H1 (cell line): ENCODE measurements around the gene DAO. TPM values are rescaled to one million over a fixed set of nuclear protein-coding genes. Genes with fewer than 3 reads are reported as not detected.

Experiments
- CTCF ChIA-PET: fragments of 300-600 bp; sonication (Branson Sonifier 250); formaldehyde crosslinking; loops from one replicate; lab custom pipeline; 2021; ENCODE audit not compliant: partially characterized antibody; lab: Charles Lee
- POLR2A ChIA-PET: fragments of 300-600 bp; sonication (Branson Sonifier 250); formaldehyde crosslinking; loops from one replicate; lab custom pipeline; 2021; ENCODE audit warnings: inconsistent platforms; ENCODE audit not compliant: partially characterized antibody; lab: Charles Lee
- DNase-seq, 2 experiments: peaks; one replicate each; pipeline versions ENCODE4 v3.0.0 to v3.0.0-alpha.2; 2010 to 2022; ENCODE audit warnings: low spot score in 2 of 2, low read depth in 1 of 2, mixed read lengths in 1 of 2
- FAIRE-seq: peaks from 2 replicates; lab custom pipeline; 2011; peaks lifted over from hg19 to GRCh38; lab: Jason Lieb, UNC
- H2AFZ ChIP-seq: 2 replicates; pipeline ENCODE4 v1.8.1; 2012; ENCODE audit warnings: low read length, inconsistent platforms
- H2AK5ac ChIP-seq: 2 replicates; pipeline ENCODE4 v1.6.1; 2013; ENCODE audit warnings: low read depth, low read length
- H2BK120ac ChIP-seq: replicated peaks from 2 replicates; pipeline ENCODE3; 2013; ENCODE audit warnings: low read depth, low read length, inconsistent platforms
- H2BK12ac ChIP-seq: 2 replicates; pipeline ENCODE4 v1.6.1; 2013; ENCODE audit warnings: low read depth, low read length
- H2BK15ac ChIP-seq: 2 replicates; pipeline ENCODE4 v1.6.1; 2013; ENCODE audit warnings: low read length
- H2BK20ac ChIP-seq: 2 replicates; pipeline ENCODE4 v1.6.1; 2013; ENCODE audit warnings: low read length
- H2BK5ac ChIP-seq: 2 replicates; pipeline ENCODE4 v1.6.1; 2013; ENCODE audit warnings: low read depth, low read length
- H3K14ac ChIP-seq: 2 replicates; pipeline ENCODE4 v1.6.1; 2013; ENCODE audit warnings: inconsistent platforms; ENCODE audit not compliant: insufficient read length
- H3K18ac ChIP-seq: 2 replicates; pipeline ENCODE4 v1.6.1; 2013; ENCODE audit warnings: low read length; ENCODE audit errors: extremely low read depth
- H3K23ac ChIP-seq: 2 replicates; pipeline ENCODE4 v1.6.1; 2013; ENCODE audit warnings: inconsistent platforms; ENCODE audit not compliant: insufficient read length
- H3K23me2 ChIP-seq: 2 replicates; pipeline ENCODE4 v1.6.1; 2013; ENCODE audit warnings: low read depth, low read length
- H3K27ac ChIP-seq: 2 replicates; pipeline ENCODE4 v1.6.1; 2011; ENCODE audit warnings: low read depth, low read length, inconsistent platforms
- H3K27me3 ChIP-seq, 4 experiments: replicated peaks in 1 of 4; 1 replicate in 1 of 4; 2 replicates in 3 of 4; pipeline versions ENCODE4 v1.6.1 to v1.8.1; 2011 to 2013; ENCODE audit warnings: low read length in 3 of 4, mild to moderate bottlenecking in 3 of 4, inconsistent platforms in 2 of 4, mixed read lengths in 2 of 4, moderate library complexity in 1 of 4; ENCODE audit not compliant: control insufficient read depth in 3 of 4, insufficient read depth in 3 of 4; ENCODE audit errors: extremely low read depth in 1 of 4
- H3K36me3 ChIP-seq, 4 experiments: 2 replicates each; pipeline versions ENCODE4 v1.6.1 to v1.8.1; 2011 to 2013; ENCODE audit warnings: mild to moderate bottlenecking in 4 of 4, low read length in 3 of 4, moderate library complexity in 2 of 4, control low read depth in 1 of 4, inconsistent platforms in 1 of 4; ENCODE audit not compliant: insufficient read depth in 4 of 4, control insufficient read depth in 2 of 4
- H3K4ac ChIP-seq: replicated peaks from 2 replicates; pipeline ENCODE3; 2013; ENCODE audit warnings: low read length, low read depth, mixed read lengths, inconsistent platforms; ENCODE audit not compliant: insufficient read length
- H3K4me1 ChIP-seq, 4 experiments: replicated peaks in 1 of 4; 1 replicate in 1 of 4; 2 replicates in 3 of 4; pipeline versions ENCODE4 v1.6.1 to v1.8.1; 2011 to 2013; ENCODE audit warnings: low read length in 3 of 4, inconsistent platforms in 2 of 4, mixed read lengths in 1 of 4; ENCODE audit not compliant: insufficient read depth in 4 of 4, control insufficient read depth in 3 of 4
- H3K4me2 ChIP-seq, 2 experiments: 2 replicates each; pipeline versions ENCODE4 v1.6.1 to v1.8.1; 2011 to 2013; ENCODE audit warnings: low read depth in 2 of 2, low read length in 2 of 2, control low read depth in 1 of 2, inconsistent platforms in 1 of 2, mild to moderate bottlenecking in 1 of 2; ENCODE audit not compliant: insufficient read depth in 1 of 2
- H3K4me3 ChIP-seq, 4 experiments: fragments of 200-600, 300-600 bp in 1 of 4; sonication (generic), shearing (Covaris generic), sonication (Bioruptor Twin) in 1 of 4; 2 replicates each; pipeline versions ENCODE4 v1.5.1 to v1.8.1; 2011 to 2016; ENCODE audit warnings: low read length in 4 of 4, low read depth in 3 of 4, control low read depth in 2 of 4, inconsistent platforms in 2 of 4, mild to moderate bottlenecking in 2 of 4, mixed read lengths in 1 of 4, moderate library complexity in 1 of 4; ENCODE audit not compliant: insufficient read depth in 2 of 4; ENCODE audit errors: extremely low read depth in 1 of 4
- H3K56ac ChIP-seq: replicated peaks from 2 replicates; pipeline ENCODE3; 2013; ENCODE audit warnings: low read depth, mild to moderate bottlenecking, mixed read lengths, low read length, inconsistent platforms; ENCODE audit not compliant: insufficient read length
- H3K79me1 ChIP-seq: 2 replicates; pipeline ENCODE4 v1.6.1; 2013; ENCODE audit warnings: low read depth, low read length, control low read depth
- H3K79me2 ChIP-seq, 2 experiments: 2 replicates each; pipeline versions ENCODE4 v1.6.1 to v1.8.1; 2012 to 2013; ENCODE audit warnings: low read length in 2 of 2, mild to moderate bottlenecking in 2 of 2, inconsistent platforms in 1 of 2; ENCODE audit not compliant: insufficient read depth in 2 of 2, control insufficient read depth in 1 of 2
- H3K9ac ChIP-seq, 4 experiments: replicated peaks in 1 of 4; 1 replicate in 1 of 4; 2 replicates in 3 of 4; pipeline versions ENCODE4 v1.6.1 to v1.8.1; 2011 to 2013; ENCODE audit warnings: low read depth in 3 of 4, low read length in 3 of 4, control low read depth in 2 of 4, mild to moderate bottlenecking in 2 of 4, moderate library complexity in 2 of 4, inconsistent platforms in 1 of 4; ENCODE audit errors: extremely low read depth in 1 of 4
- H3K9me3 ChIP-seq, 2 experiments: 2 replicates each; pipeline versions ENCODE4 v1.6.1 to v1.8.1; 2012 to 2013; ENCODE audit warnings: mild to moderate bottlenecking in 2 of 2, moderate library complexity in 2 of 2, control low read depth in 1 of 2, inconsistent platforms in 1 of 2, low read depth in 1 of 2, low read length in 1 of 2, mixed read lengths in 1 of 2; ENCODE audit not compliant: insufficient read depth in 2 of 2
- H4K20me1 ChIP-seq, 2 experiments: replicated peaks in 1 of 2; 2 replicates each; pipeline versions ENCODE3 to v1.8.1; 2011 to 2013; ENCODE audit warnings: inconsistent platforms in 2 of 2, low read length in 2 of 2, mild to moderate bottlenecking in 1 of 2; ENCODE audit not compliant: insufficient read depth in 2 of 2, control insufficient read depth in 1 of 2
- H4K5ac ChIP-seq: 2 replicates; pipeline ENCODE4 v1.6.1; 2013; ENCODE audit warnings: low read length, low read depth, mixed read lengths, inconsistent platforms; ENCODE audit not compliant: insufficient read length
- H4K8ac ChIP-seq: 2 replicates; pipeline ENCODE4 v1.8.0; 2013; ENCODE audit warnings: mild to moderate bottlenecking, moderate library complexity, low read length, inconsistent platforms; ENCODE audit not compliant: insufficient read depth; ENCODE audit errors: extremely low read depth
- H4K91ac ChIP-seq: replicated peaks from 2 replicates; pipeline ENCODE3; 2013; ENCODE audit warnings: low read length, mixed read lengths, inconsistent platforms; ENCODE audit not compliant: insufficient read length
- CEBPB ChIP-seq: IDR thresholded peaks from 2 replicates; pipeline ENCODE4 v1.6.1; 2012; ENCODE audit warnings: low read depth, low read length
- CREB1 ChIP-seq: IDR thresholded peaks from 2 replicates; pipeline ENCODE4 v1.6.1; 2012; ENCODE audit warnings: inconsistent platforms
- CTBP2 ChIP-seq: IDR thresholded peaks from 2 replicates; pipeline ENCODE4 v1.7.0; 2011; ENCODE audit warnings: borderline replicate concordance, mild to moderate bottlenecking, moderate library complexity, mixed read lengths, low read length; ENCODE audit not compliant: insufficient read depth, insufficient read length
- EP300 ChIP-seq, 2 experiments: IDR thresholded peaks; 1 replicate in 1 of 2; 2 replicates in 1 of 2; pipeline ENCODE4 v1.6.1; 2011 to 2012; ENCODE audit warnings: low read depth in 2 of 2, low read length in 2 of 2, mild to moderate bottlenecking in 2 of 2, borderline replicate concordance in 1 of 2, inconsistent platforms in 1 of 2, moderate library complexity in 1 of 2
- HDAC6 ChIP-seq: IDR thresholded peaks from one replicate; pipeline ENCODE4 v1.7.1; 2012; ENCODE audit warnings: low read depth, mild to moderate bottlenecking, inconsistent platforms, low read length, moderate library complexity
- JUN ChIP-seq: IDR thresholded peaks from 2 replicates; pipeline ENCODE4 v1.6.1; 2011; ENCODE audit warnings: low read depth, mild to moderate bottlenecking, improper control_type of control experiment, low read length
- POLR2A ChIP-seq, 2 experiments: IDR thresholded peaks; 1 replicate in 1 of 2; 2 replicates in 1 of 2; pipeline ENCODE4 v1.6.1; 2011; ENCODE audit warnings: low read depth in 2 of 2, low read length in 2 of 2, mild to moderate bottlenecking in 2 of 2; ENCODE audit errors: control extremely low read depth in 1 of 2
- POU5F1 ChIP-seq: IDR thresholded peaks from 2 replicates; pipeline ENCODE4 v1.6.1; 2011; ENCODE audit warnings: low read depth, mild to moderate bottlenecking, low read length, moderate library complexity
- SRF ChIP-seq: IDR thresholded peaks from 2 replicates; pipeline ENCODE4 v1.6.1; 2011; ENCODE audit warnings: mild to moderate bottlenecking, low read depth, low read length, moderate library complexity
- SUZ12 ChIP-seq: fragments of 200-600 bp; sonication (generic); IDR thresholded peaks from 2 replicates; pipeline ENCODE4 v1.6.1; 2012; ENCODE audit warnings: mild to moderate bottlenecking, inconsistent platforms, low read length, moderate library complexity, mixed read lengths
- TAF1 ChIP-seq: IDR thresholded peaks from 2 replicates; pipeline ENCODE4 v1.6.1; 2011; ENCODE audit warnings: mild to moderate bottlenecking, low read depth, low read length
- TAF7 ChIP-seq: optimal IDR thresholded peaks from 2 replicates; pipeline ENCODE3; 2011; ENCODE audit warnings: low read depth, mild to moderate bottlenecking, inconsistent platforms, low read length, moderate library complexity, borderline replicate concordance
- TEAD4 ChIP-seq: IDR thresholded peaks from 2 replicates; pipeline ENCODE4 v1.6.1; 2012; ENCODE audit warnings: low read depth, low read length, inconsistent platforms, mixed read lengths
- USF2 ChIP-seq: IDR thresholded peaks from 2 replicates; pipeline ENCODE4 v1.6.1; 2011; ENCODE audit warnings: low read length, improper control_type of control experiment
- ZNF274 ChIP-seq: IDR thresholded peaks from 2 replicates; pipeline ENCODE4 v1.7.0; 2012; ENCODE audit warnings: low read length, borderline replicate concordance; ENCODE audit errors: extremely low read depth
- WGBS, 2 experiments: shearing (Covaris generic) in 1 of 2; methylation state at CpG; one replicate each; pipeline versions ENCODE4 v1.1.6 to v1.1.7; 2013 to 2015; ENCODE audit warnings: low lambda C conversion rate in 2 of 2, mixed read lengths in 2 of 2, inconsistent platforms in 1 of 2, low coverage in 1 of 2, missing lambda C conversion rate in 1 of 2; ENCODE audit not compliant: insufficient replicate concordance in 2 of 2, insufficient coverage in 1 of 2, insufficient read length in 1 of 2; ENCODE audit errors: extremely low coverage in 1 of 2, missing lambda C conversion rate in 1 of 2; 5-methylcytosine and 5-hydroxymethylcytosine counted together
- polyA plus RNA-seq, 7 experiments: library from polyadenylated mRNA; depleted of rRNA in 3 of 7; stranded (reverse) in 5 of 7; unstranded in 2 of 7; fragments of >200 nt in 5 of 7; fragments of 200-250 nt in 2 of 7; gene quantifications; 1 replicate in 5 of 7; 2 replicates in 1 of 7; 4 replicates in 1 of 7; pipeline versions ENCODE4 v1.2.1 to v1.2.3, GENCODE V29; 2011 to 2013; ENCODE audit warnings: missing spikeins in 2 of 7, mixed read lengths in 2 of 7
- total RNA-seq: library from RNA; stranded (reverse); fragmentation: NEBNext Ultra II Directional; extraction: Animal tissue kit (Norgen Biotek cat#: 25700); gene quantifications from 2 replicates; pipeline ENCODE4 v1.2.1, GENCODE V29; 2021

DAO gene
- total and polyA plus RNA-seq, 2 of the 8 experiments (the other 6 are each of a cell fraction or from before 2014, with no cell fraction given) = not detected

DNA sequence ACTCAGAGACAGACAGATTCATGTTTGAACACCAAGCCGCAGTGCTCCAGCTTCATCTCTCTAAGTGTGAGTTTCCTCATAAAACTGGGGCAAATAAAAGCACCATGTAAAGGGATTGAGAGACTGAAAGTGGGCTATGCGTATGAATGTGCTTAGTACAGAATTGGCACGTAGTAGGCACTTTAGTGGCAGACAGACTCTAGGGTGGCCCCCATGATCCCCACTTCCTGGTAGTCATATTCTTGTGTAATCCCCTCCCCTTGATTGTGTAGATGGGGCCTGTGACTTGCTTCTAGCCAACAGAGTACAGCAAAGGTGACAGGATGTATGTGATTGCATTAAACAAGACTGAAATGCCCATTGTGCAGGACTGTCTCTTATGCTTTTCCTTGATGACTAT is 43.0 kb downstream of the DAO start:
- Histone ChIP-seq H3K4ac (no peak overlapping the region), H3K14ac (no peak overlapping the region), H3K4me1 (no peaks in the 10 kb centered on the region), H3K36me3 (no peaks in the 10 kb centered on the region), H3K4me3 (no peak overlapping the region), H3K79me2 (no peaks in the 10 kb centered on the region), H4K5ac (no peak overlapping the region), H2BK12ac (no peak overlapping the region), H3K56ac (no peak overlapping the region), H2AFZ (no peak overlapping the region), H2BK120ac (no peak overlapping the region), H2BK5ac (no peak overlapping the region), H2AK5ac (no peak overlapping the region), H3K4me2 (no peak overlapping the region), H4K91ac (no peak overlapping the region), H3K9ac (no peak overlapping the region), H2BK20ac (no peak overlapping the region), H3K27me3 (no peaks in the 10 kb centered on the region), H3K27ac (no peak overlapping the region), H3K9me3 (peaks cover 3 to 6% of the 10 kb centered on the region in 2 experiments; a peak in 2 of 4 replicates), H2BK15ac (no peak overlapping the region), H3K23me2 (no peaks in the 10 kb centered on the region), H3K79me1 (no peaks in the 10 kb centered on the region), H3K18ac (no peak overlapping the region), H4K8ac (no peak overlapping the region), H3K23ac (no peak overlapping the region), H4K20me1 (no peaks in the 10 kb centered on the region)
- ChIA-PET POLR2A (no interaction called here), CTCF (interaction anchor here (0.7 to 1.0 kb wide), 3 partner anchors 10 to 970 kb away, joined by 3 to 4 read pairs (median 3); no protein-coding TSS in a partner anchor)
- WGBS, 2 experiments = 91% methylated on average over 3 of the region's 3 CpGs; no CpG with 5 or more reads in 1 of the 2 experiments
- DNase-seq (no peak), FAIRE-seq (no peak)
- no peak for TF ChIP-seq TAF1
- no peak for TF ChIP-seq USF2
- no peak for TF ChIP-seq POLR2A (IDR thresholded peaks at IDR 0.05; ENCODE audit: control extremely low read depth in 1 of 2, low read depth in 2 of 2, low read length in 2 of 2)
- no peak for TF ChIP-seq CTBP2
- TF ChIP-seq POU5F1 = no peak
- no peak for TF ChIP-seq HDAC6
- no peak for TF ChIP-seq CEBPB
- TF ChIP-seq SRF = no peak
- no peak for TF ChIP-seq EP300 (IDR thresholded peaks at IDR 0.05; ENCODE audit: borderline replicate concordance in 1 of 2, low read depth in 2 of 2, low read length in 2 of 2)
- TF ChIP-seq CREB1 = no peak
- TF ChIP-seq TEAD4 = no peak
- no peak for TF ChIP-seq SUZ12
- no peak for TF ChIP-seq TAF7
- TF ChIP-seq JUN = no peak
- TF ChIP-seq ZNF274 = no peak
